Ramos (cell line): ENCODE data around the gene KCNAB1.

Experiments
- in situ Hi-C: fragments of 300-500 bp; cut with MboI; formaldehyde crosslinking; loops from one replicate; pipeline ENCODE4 v1.14.3; 2022; ENCODE audit warnings: low sequenced_read_pairs; ENCODE audit not compliant: unreplicated experiment

Gene KCNAB1

DNA sequence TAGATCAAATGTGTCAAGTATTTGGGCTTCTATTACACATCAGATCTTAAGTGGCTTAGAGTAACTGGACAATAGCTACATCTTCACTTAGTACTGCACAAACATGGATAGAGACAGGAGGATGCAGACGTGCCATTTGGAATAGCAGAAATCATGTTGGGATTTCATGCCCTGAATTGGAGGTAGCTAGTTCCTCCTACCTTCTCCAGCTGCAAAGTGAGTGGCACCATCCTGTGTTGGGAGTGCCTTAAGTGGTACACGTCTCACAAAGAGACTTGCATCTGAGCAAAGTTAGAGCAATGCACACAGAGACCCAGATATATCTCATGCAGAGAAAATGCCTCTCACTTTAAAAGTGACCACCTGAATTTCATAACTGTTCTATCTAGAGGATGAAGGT lies 298.1 kb downstream of the KCNAB1 start:
- in situ Hi-C loops = no loop called here

DNA sequence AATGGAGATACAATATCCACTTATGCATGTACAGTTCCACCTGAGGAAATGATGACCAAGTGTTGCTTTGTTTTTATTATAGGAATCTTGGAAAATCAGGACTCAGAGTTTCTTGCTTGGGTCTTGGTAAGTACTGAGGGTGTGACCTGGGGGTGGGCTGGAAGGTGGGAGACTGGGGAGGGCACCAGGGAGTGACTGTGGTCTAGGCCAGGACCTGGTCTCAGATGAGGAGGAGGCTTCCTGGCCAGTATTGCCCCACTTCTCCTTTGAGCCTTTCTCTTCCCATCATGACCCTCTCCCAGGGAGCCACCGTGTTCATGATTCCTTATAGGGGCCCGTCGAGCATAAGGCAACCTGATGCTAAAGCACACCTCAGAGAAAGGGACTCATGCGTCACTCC lies 301.2 kb downstream of the KCNAB1 start:
- in situ Hi-C loops = no loop called here

DNA sequence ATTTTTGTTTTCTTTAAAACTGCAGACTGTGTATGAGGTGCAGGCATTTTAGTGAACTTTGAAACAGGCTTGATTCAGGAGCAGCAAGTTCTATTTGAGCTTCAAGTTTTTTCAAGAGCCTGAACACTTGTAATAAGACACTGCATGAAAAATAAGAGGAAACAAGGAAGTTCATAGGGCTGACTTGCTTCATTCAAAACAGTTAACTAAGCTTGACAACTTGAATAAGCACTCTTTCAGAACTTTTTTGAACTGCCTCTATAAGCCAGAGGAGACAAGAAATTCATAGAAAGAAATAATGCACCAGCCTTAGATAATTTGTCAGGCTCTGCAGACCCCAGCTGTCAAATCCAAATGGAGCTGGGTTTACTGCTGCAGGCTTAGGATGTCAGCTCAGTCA lies 304.4 kb downstream of the KCNAB1 start:
- in situ Hi-C loops = no loop called here

DNA sequence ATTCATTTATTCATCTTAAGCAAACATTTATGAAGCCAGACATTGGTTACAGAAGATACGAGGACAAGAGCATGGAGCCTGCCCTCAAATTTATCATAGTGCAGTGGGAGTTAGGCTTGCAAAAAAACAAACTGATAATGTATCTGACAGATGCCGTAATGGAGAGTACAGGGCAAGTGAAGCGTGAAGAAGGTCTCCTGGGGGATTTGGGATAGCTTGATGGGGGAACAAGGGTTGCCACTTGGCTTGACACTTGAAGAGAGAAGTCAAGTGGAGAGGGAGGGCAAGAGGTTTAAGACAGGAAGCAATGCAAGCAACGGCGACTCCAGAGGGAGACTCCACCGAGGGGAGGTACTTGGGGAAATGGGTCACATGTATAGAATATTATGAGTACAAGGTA lies 305.3 kb downstream of the KCNAB1 start:
- in situ Hi-C loops = no loop called here

DNA sequence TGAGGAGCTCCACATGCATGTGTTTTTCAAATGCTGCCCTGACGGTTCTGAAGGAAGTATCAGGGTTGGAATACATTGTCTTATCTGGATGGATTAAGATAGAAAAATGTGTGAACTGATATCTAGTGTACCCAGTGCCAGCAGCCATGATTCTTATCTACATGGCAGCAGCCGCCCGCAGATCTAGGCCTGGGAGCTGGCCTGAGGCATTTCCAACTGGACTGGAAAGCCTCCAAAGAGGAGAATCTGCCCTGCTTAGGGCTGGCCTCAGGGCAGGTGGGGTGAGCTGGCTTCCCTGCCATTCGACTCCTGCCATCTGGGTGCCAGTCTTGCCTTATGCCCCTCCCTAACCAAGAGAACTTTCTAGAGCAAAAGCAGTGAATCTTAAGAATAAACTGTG lies 308.7 kb downstream of the KCNAB1 start:
- in situ Hi-C loops = no loop called here

DNA sequence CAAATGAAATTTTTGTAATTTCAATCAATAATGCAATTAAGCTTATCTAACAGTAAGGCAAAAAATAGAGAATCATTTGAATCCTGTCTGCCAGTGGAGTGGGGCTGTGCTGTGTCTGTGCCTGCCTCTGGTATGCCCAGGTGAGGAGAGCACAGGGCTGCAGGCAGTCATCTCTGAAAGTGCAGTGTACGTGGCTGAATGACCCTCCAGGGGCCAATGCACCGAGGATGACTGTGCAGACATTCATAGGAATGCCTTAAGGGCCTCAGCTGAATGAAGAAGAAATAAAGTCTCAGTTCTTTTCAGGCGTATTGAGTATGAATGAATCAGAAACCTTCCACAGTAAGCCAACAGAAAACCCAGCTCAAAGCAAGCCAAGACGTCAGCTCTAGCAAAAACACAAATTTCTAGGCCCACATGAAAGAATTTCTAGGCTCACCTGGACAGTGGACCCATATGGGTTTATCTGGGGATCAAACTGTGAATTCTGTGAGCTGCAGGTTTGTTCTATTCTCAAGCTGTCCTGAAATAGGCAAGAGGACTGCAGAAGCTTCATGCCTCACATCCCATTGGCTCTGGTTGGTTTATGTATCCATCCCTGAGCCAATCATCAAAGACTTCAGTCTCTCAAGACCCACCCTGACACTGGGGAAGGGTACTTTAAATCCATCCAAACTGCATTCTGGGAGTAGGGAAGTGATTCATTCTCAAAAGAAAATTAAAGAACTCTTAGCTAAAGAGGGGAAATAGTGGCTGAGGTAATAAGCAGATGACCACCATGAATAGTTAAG lies 311.2 kb downstream of the KCNAB1 start:
- in situ Hi-C loops = no loop called here

DNA sequence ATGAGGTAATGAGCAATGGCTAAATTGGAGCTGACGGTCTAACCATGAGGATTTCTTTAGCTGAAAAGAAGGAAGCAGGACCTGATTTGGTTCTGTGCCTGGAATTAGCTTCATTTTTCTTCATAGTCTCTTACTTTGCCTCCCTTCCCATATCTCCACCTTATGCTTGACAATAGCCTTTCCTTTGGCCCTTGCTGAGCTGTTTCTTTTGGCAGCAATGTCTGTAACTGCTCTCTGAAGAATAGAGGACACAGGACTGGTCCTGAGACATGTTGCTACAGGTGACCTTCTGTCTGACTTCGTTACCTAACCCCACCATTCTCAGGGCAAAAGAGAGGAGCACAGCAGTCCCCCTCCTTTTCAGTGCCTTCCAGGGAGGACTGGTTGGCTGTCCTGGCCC lies 312.2 kb downstream of the KCNAB1 start:
- in situ Hi-C loops = no loop called here

DNA sequence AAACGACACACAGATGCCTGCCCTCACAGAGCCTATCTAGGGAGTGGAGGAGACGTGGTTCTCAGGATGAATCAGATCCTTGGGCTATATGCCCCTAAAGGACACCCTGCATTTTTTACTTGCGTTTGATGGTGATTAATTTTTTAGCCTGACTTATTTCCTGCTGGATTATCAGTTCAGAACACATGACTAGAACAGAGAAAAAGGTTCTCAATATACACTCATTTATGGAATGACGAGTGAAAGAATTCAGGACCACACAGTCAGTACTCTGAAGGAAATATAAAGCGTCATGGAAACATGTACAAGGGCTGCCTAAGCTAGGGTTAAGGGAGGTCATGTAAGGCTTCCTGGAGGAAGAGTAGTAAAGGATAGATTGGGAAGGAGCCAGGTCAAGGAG lies 312.8 kb downstream of the KCNAB1 start:
- in situ Hi-C loops = no loop called here

DNA sequence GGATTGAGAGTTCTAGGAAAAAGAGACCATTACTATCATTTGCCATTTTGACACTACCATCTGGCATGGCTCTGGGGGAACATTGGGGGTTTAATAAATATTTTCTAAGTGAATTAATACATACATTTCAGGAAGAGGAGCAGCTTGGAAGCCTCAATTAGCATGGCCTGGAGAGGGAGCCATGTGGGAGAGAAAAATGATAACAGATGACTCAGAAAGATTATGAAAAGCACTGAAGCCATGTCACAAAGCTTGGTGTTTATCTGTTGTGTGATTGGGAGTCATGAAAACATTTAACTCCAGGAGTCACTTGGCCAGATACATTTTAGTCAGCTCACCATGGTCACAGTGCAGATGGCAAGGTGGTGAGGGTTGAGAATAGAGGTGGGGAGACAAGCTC lies 313.5 kb downstream of the KCNAB1 start:
- in situ Hi-C loops = no loop called here

DNA sequence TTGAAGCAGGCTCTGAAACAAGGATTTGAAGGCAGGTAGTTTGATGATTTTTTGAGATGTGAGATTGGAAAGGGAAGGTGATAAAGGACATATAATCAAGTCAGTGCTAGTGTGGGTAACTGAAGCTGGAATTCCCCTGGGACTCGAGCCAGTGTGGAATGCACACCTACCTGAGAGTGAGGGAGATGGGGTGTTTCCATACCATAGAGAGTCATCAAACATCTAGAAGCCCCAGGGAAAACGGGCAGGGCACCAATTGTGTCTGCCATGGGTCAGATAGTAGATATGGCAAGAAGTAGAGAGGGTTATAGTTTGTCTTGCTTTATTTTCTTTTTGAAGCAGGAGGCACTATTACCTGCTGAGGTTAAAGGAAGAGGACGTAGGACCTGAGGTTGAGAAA lies 314.5 kb downstream of the KCNAB1 start:
- in situ Hi-C loops = no loop called here

DNA sequence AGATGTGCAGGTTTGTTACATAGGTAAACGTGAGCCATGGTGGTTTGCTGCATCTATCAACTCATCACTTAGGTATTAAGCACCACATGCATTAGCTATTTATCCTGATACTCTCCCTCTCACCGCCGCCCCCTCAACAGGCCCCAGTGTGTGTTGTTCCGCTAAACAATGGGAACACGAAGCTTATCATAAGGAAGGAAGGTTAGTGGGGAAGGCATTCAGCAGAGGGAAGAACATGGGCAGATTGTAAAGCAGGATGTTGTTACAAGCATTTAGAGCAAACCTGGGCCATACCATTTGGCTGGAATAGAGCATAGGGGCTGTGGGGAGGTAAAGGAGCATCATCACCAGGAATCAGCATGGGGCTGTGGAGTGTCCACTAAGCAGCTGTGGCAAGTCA lies 322.7 kb downstream of the KCNAB1 start:
- in situ Hi-C loops = no loop called here

DNA sequence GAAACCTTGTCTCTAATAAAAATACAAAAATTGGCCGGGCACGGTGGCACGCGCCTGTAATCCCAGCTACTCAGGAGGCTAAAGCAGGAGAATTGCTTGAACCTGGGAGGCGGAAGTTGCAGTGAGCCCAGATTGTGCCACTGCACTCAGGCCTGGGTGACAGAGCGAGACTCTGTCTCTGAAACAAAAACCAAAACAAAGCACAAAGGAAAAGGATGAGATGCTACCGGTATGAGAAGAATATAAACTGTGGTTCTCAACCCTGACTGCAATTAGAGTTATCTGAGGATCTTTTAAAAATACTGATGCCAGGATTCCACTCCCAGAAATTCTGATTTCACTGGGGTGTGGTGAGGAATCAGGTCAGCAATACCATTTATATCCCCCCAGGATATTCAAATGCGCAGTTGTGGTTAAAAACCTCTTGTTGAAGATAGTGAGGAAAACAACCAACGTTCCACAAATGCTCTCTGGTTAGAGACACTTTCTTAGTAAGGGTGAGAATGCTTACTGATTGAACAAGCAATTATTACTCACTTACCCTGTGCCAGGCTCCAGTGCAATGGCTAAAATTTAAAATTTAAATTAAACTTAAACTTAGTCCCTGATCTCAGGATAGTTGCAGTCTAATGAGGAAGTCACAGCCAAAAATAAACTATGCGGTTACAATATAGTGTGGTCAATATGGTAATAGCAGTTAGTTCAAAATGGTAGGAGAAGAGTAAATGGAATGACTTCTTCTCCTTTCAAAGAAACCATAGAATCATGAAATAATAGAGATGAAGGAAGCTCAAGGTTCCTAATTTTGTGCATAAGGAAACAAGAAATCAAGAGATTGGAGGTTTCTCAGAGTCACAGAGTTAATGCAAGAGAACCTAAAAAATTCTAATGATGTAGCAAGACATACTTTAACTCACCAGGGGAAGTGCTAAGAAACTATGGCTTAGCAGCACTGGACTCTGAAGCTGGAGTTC lies 325.0 kb downstream of the KCNAB1 start:
- in situ Hi-C loops = no loop called here

DNA sequence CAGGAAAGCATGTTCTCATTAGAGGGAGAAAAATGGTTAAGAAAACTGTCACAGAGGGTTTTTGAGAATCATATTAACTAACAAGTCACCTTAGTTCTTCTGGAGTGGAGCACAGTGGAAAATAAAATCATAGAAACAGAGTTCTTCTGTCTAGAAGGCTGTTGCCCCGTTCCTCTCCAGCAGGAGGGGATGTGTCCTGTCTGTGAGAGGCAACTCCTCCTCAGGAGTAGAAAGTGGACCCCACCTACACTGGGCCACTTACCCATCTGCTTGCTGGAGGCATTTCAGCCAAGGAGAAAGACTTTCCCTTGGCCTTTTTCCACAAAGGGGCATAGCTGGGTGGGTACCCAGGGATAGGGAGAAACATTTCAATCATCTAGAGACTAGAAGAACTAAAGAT lies 327.9 kb downstream of the KCNAB1 start:
- in situ Hi-C loops = no loop called here

DNA sequence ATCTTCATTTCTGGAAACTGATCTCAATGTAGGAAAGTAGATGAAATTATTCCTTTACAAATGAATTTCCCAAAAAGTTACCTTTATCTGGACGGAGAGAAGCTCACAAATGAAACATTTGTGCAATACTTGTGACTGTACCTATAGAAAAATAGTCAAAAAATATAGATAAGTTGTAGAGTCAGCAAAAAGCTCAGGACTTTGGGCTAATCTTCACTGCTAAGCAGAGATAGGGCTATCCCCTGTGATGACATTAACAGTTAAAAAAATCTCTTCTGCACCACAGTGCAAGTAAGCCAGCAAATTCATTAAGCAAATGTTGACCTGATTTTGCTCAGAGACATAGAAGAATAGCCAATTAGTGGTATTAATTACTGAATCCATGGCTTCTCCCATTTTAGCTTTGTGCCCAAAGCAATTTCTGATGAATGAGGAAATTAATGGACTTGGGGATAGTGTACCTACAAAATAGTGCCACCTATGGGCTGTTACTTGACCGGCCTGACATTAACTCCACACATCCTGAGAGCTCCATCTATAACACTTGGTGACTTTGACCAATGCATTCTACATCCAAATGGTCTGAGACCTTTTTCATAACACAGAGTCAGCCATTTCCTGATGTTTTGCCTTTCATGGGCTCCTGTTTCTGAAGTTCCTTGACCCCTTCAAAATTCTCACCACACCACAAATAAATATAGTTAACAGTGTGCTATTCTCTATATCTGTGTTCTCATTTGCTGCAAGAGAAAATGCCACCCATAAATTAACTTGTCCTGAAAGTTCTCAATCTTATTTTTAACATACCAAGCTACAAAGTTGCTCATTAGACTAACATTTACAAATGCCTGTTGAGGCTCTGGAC lies 329.6 kb downstream of the KCNAB1 start:
- in situ Hi-C loops = no loop called here

DNA sequence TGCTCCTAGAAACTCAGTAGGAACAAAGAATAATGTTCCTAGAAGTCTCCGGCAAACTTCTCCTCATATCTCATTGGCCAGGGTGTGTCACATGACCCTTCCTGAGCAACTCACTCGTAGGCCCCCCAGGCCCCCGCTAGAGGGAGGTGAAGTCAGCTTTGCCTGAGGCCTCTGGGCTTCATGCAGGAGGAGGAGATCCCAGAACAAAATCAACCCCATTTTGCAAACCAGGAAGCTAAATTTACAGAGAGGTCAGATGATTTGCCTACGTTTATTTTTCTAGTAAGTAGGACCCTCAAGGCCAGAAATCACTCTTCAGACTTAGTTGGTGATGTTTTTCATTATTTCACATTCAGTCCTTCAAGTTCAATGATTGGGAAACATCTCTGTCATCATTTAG lies 335.5 kb downstream of the KCNAB1 start:
- in situ Hi-C loops = no loop called here

DNA sequence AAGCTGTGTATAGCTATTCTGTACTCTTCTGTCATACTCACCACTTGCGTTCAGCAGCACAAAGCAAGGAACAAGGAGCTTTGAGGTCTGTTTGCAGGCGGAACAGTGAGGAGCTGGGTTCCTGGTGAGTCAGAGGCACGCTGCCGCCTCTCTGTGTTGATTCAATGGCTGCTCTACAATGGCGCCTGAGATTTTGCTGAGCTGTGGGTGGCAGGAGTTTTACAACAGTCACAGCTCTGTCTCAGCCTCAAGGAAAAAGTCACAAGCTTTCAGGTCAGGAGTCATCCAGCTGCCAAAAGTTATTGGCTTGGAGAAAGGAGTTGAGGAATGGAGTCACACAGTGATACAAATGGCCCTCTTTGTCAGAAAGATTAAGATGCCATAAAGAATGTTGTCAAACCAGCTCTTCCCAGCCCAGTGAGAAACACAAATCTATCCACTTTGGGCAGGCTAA lies 336.4 kb downstream of the KCNAB1 start:
- in situ Hi-C loops = no loop called here

DNA sequence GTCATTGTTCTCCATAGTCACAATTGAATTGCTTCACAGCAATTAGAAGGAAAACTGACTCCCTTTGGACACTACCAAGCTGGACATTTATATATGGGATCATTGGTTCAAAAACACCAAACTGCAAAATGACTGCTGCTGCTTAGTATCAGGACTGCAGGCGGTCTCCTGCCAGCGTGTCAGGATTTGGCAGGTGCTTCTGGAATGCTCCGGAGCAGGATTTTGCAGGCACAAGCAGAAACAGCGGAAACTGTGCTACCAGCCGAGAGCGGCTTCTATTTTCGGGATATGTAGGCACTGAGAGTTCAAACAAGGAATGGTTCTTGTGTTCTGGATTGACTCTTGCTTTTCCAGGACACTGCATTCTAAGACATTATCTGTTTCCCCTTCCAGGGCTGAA lies 339.1 kb downstream of the KCNAB1 start:
- in situ Hi-C loops = no loop called here

DNA sequence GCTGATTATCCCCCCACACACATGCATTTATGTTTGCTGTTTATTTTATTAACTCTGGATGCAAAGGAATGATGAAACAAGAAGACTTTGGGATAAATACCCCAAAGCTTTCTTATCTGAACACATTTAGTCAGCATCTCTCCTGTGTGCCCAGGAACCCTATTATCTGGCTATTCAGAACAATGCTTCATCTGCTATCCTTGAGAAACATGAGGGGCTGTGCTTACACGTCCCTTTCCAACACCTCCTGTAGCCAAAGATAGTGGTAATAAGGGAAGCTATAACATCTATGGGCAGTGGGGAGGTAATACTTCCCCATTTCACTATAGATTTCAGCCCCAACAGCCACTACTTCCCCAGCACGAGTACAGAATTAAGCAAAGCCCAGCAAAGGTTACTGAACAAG lies 339.8 kb downstream of the KCNAB1 start:
- in situ Hi-C loops = no loop called here

DNA sequence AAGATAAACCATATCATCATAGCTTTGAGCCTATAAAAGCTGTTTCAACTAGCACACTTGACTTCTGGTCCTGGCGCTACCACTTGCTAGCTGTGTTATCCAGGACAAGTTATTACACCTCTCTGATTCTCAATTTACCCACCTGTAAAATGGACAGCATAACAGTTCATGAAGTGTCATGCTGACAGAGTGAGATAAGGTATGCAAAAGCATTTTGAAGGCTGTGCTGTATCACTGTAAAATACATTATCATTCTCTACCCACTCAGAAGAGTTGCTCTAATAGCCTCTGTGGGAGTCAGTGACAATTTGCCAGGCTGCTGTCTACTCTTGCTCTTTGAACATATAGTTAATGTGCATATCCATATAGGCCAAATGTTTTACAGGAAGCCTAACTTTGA lies 341.5 kb downstream of the KCNAB1 start:
- in situ Hi-C loops = no loop called here

DNA sequence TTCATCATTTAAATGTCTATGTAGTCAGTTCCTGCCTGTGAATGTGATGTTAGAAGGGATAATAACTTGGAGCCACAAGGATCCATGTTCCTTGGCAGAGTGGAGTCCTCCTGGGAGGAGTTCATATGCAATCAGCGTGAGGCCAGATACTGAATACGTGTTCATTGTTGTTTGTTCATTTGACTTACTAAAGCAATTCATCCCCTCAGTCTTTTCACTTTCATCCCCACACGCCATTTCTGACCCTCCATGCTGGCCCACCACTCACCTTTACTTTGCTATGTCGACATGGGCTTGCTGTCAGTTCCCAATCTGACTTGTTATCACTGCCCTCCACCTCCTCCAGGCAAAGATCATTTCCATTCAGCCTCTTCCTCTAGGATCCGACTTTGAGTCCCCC lies 342.7 kb downstream of the KCNAB1 start:
- in situ Hi-C loops = no loop called here
